K562 (cell line): ENCODE results near the gene TMEM273. TPM values are rescaled to one million over a fixed set of nuclear protein-coding genes. Genes with fewer than 3 reads are reported as not detected.

ENCODE experiments used
- ATAC-seq: fragments of 200-7000 bp; cut with Tn5 transposase; 3 replicates; pipeline ENCODE4 v1.9.1; 2020; ENCODE audit warnings: moderate library complexity
- BruUV-seq: library from RNA; stranded (reverse); fragments of 400-500 nt; replicated peaks from 2 replicates; lab custom pipeline; 2021; lab: Mats Ljungman, UMichigan
- CTCF ChIA-PET: fragments of 300-600 bp; formaldehyde crosslinking; extraction: SDS; loops from one replicate; lab custom pipeline; 2021; ENCODE audit warnings: low intra/inter-chr PET ratio; lab: Yijun Ruan, JAX
- POLR2A ChIA-PET: fragments of 300-600, 350-650 bp; sonication (Branson Sonifier 250); formaldehyde crosslinking; extraction: SDS; loops from one replicate; lab custom pipeline; 2021; ENCODE audit warnings: antibody characterized with exemption, inconsistent platforms; lab: Yijun Ruan, JAX
- DNase-seq, 4 experiments: peaks; one replicate each; pipeline versions ENCODE4 v3.0.0 to v3.0.0-alpha.2; 2011 to 2018; ENCODE audit warnings: low spot score in 3 of 4, mixed read lengths in 3 of 4; ENCODE audit errors: extremely low read depth in 1 of 4
- FAIRE-seq: peaks from 2 replicates; lab custom pipeline; 2011; peaks lifted over from hg19 to GRCh38; lab: Jason Lieb, UNC
- H2AFZ ChIP-seq: 2 replicates; pipeline ENCODE4 v1.6.0; 2011; ENCODE audit warnings: low read depth, low read length, control low read depth, inconsistent platforms
- H3K27ac ChIP-seq: fragments of 200-600 bp; 3 replicates; pipeline ENCODE4 v1.8.0; 2011; ENCODE audit warnings: low read depth, mild to moderate bottlenecking, control low read depth, inconsistent platforms, low read length, moderate library complexity, mixed read lengths; ENCODE audit errors: extremely low read depth
- H3K27me3 ChIP-seq, 2 experiments: fragments of 300-600 bp in 1 of 2; 2 replicates in 1 of 2; 3 replicates in 1 of 2; pipeline versions ENCODE4 v1.6.0 to v1.8.0; 2011; ENCODE audit warnings: inconsistent platforms in 2 of 2, low read length in 2 of 2, mild to moderate bottlenecking in 1 of 2, mixed read lengths in 1 of 2, moderate library complexity in 1 of 2; ENCODE audit not compliant: control insufficient read depth in 2 of 2, insufficient read depth in 2 of 2
- H3K36me3 ChIP-seq: fragments of 300-600 bp; 3 replicates; pipeline ENCODE4 v1.8.0; 2011; ENCODE audit warnings: mild to moderate bottlenecking, low read length, inconsistent platforms; ENCODE audit not compliant: control insufficient read depth, insufficient read depth
- H3K4me1 ChIP-seq, 2 experiments: fragments of 200-600 bp in 1 of 2; replicated peaks in 1 of 2; 2 replicates in 1 of 2; 3 replicates in 1 of 2; pipeline versions ENCODE4 v1.5.1 to v1.8.0; 2011; ENCODE audit warnings: inconsistent platforms in 2 of 2, low read length in 2 of 2, mild to moderate bottlenecking in 1 of 2, mixed read lengths in 1 of 2, moderate library complexity in 1 of 2; ENCODE audit not compliant: control insufficient read depth in 2 of 2, insufficient read depth in 2 of 2
- H3K4me2 ChIP-seq: 2 replicates; pipeline ENCODE4 v1.6.1; 2011; ENCODE audit warnings: low read length, control low read depth, inconsistent platforms, mixed read lengths; ENCODE audit not compliant: insufficient read depth
- H3K4me3 ChIP-seq: fragments of 200-600 bp; sonication (generic), shearing (Covaris generic); 2 replicates; pipeline ENCODE4 v1.5.1; 2016; ENCODE audit warnings: control low read depth, inconsistent platforms
- H3K79me2 ChIP-seq: fragments of 200-600 bp; 3 replicates; pipeline ENCODE4 v1.8.0; 2011; ENCODE audit warnings: low read length, inconsistent platforms; ENCODE audit not compliant: control insufficient read depth, insufficient read depth
- H3K9ac ChIP-seq, 2 experiments: 2 replicates each; pipeline versions ENCODE4 v1.6.0 to v1.6.1; 2011; ENCODE audit warnings: low read depth in 2 of 2, low read length in 2 of 2, control low read depth in 1 of 2, inconsistent platforms in 1 of 2, mild to moderate bottlenecking in 1 of 2, mixed read lengths in 1 of 2; ENCODE audit not compliant: insufficient read depth in 1 of 2
- H3K9me1 ChIP-seq: one replicate; pipeline ENCODE4 v1.6.0; 2011; ENCODE audit warnings: inconsistent platforms, mild to moderate bottlenecking, low read length, moderate library complexity; ENCODE audit not compliant: control insufficient read depth, insufficient read depth
- H3K9me3 ChIP-seq: replicated peaks from 2 replicates; pipeline ENCODE4 v1.5.1; 2011; ENCODE audit warnings: low read depth, low read length, inconsistent platforms; ENCODE audit not compliant: control insufficient read depth, insufficient read depth
- H4K20me1 ChIP-seq: replicated peaks from 2 replicates; pipeline ENCODE4 v1.6.1; 2011; ENCODE audit warnings: low read length, inconsistent platforms, mixed read lengths; ENCODE audit not compliant: control insufficient read depth, insufficient read depth
- CREBBP ChIP-seq: IDR thresholded peaks from one replicate; pipeline ENCODE4 v1.6.1; 2012; ENCODE audit warnings: low read depth, mild to moderate bottlenecking, control low read depth, inconsistent platforms, low read length
- KDM1A ChIP-seq, 2 experiments: fragments of 450-650 bp; IDR thresholded peaks; 2 replicates each; pipeline ENCODE4 v1.6.1; 2016; ENCODE audit warnings: mild to moderate bottlenecking in 2 of 2
- POLR2B ChIP-seq: fragments of 450-650 bp; IDR thresholded peaks from 2 replicates; pipeline ENCODE4 v1.6.1; 2018; ENCODE audit warnings: low read depth; ENCODE audit not compliant: partially characterized antibody
- WGBS: fragments of 100-300 bp; shearing (Covaris generic); methylation state at CpG from one replicate; pipeline ENCODE4 v1.1.6; 2016; ENCODE audit warnings: low coverage, mixed read lengths; ENCODE audit not compliant: insufficient coverage; ENCODE audit errors: missing lambda C conversion rate; 5-methylcytosine and 5-hydroxymethylcytosine counted together
- in situ Hi-C: fragments of 300-500 bp; cut with MboI; formaldehyde crosslinking; loops from 4 replicates; pipeline ENCODE4 v1.15.0; 2018; ENCODE audit warnings: inconsistent platforms, mixed read lengths
- intact Hi-C: fragments of 100-400 bp; cut with micrococcal nuclease; formaldehyde crosslinking; loops from 2 replicates; pipeline ENCODE4 v1.14.2; 2022
- polyA plus RNA-seq, 8 experiments: library from polyadenylated mRNA; depleted of rRNA in 4 of 8; stranded (reverse) in 5 of 8; unstranded in 3 of 8; fragments of >200 nt; fragmentation: Nextera tagmentation in 2 of 8; fragmentation: Illumina TruSeq in 1 of 8; extraction: Ambion mirVana in 2 of 8; extraction: Trizol in 1 of 8; gene quantifications; 2 replicates each; pipeline versions ENCODE4 v1.2.1 to v1.2.3, GENCODE V29; 2011 to 2014; ENCODE audit warnings: inconsistent platforms in 1 of 8, missing spikeins in 1 of 8
- total RNA-seq, 7 experiments: library from RNA; depleted of rRNA in 6 of 7; stranded (reverse); fragments of >200 nt in 6 of 7; fragmentation: Illumina TruSeq in 2 of 7; extraction: Trizol in 2 of 7; gene quantifications; 2 replicates each; pipeline versions ENCODE4 v1.2.1 to v1.2.3, GENCODE V29; 2011 to 2021; ENCODE audit warnings: low replicate concordance in 1 of 7
- TF ChIP-seq, protein P1 (sequence below): fragments of 450-650 bp; IDR thresholded peaks from 2 replicates; pipeline ENCODE4 v1.7.1; 2018; ENCODE audit warnings: mild to moderate bottlenecking, low read depth; ENCODE audit not compliant: partially characterized antibody
- TF ChIP-seq, protein P2 (sequence below): sonication (generic); formaldehyde crosslinking; IDR thresholded peaks from 2 replicates; pipeline ENCODE4 v1.8.0; 2022; ENCODE audit warnings: mild to moderate bottlenecking, low read depth, missing genetic modification reagents

Gene TMEM273
- total and polyA plus RNA-seq, 9 of the 15 experiments (the other 6 are each of a cell fraction or from before 2014, with no cell fraction given), result 39.2 to 131 (median 95.6) TPM

DNA sequence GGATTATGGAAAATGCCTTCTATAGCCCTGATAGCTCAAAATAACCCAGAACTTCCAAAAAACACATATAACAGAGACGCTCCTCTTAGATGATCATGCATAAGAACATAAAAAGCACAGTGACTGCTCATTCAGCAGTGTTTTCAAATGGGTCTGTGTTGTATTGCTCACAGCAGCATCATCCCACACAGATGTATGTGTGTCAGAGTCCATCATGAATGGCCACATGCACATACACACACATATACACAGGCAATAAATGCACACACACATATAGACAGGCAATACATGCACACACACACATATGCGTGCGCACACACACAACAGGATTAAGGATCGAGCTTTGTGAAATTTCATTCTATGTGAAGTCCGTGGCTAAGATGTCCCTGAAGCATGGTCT is 26.1 kb downstream of the TMEM273 start:
- CTCF ChIA-PET, result interaction anchor here (2.9 kb wide), 1 partner anchor 181 kb away, joined by 11 read pairs; no protein-coding TSS in a partner anchor
- no peak for ATAC-seq
- in situ Hi-C loops, result no loop called here

More for the DNA sequence above, 26.1 kb downstream of the TMEM273 start:
- Histone ChIP-seq H3K4me3 (no peak overlapping the region), H3K4me2 (peak overlapping the region; percentile 63), H3K4me1 (peaks cover 56 to 74% of the 10 kb centered on the region in 2 experiments), H3K9me1 (peaks cover under 1% of the 10 kb centered on the region), H2AFZ (peak overlapping the region; percentile 78; the same call in 1 of the 2 replicates), H3K27me3 (no peaks in the 10 kb centered on the region), H3K27ac (peak overlapping the region; percentile 66; the same call in 2 of the 3 replicates), H3K9me3 (no peaks in the 10 kb centered on the region), H3K36me3 (peaks cover 79% of the 10 kb centered on the region), H4K20me1 (no peaks in the 10 kb centered on the region), H3K79me2 (peaks cover 6% of the 10 kb centered on the region; the same call in 1 of the 3 replicates)
- no peak for DNase-seq
- intact Hi-C loops, result loop anchor here (5.0 kb wide), 3 partner anchors 160 to 350 kb away; no protein-coding TSS in a partner anchor
- BruUV-seq, result no TSS peak
- POLR2A ChIA-PET, result interaction anchor here (0.7 to 2.3 kb wide), 6 partner anchors 9 to 137 kb away, joined by 3 to 30 read pairs (median 6); partner anchors contain the start of gene C10orf71
- 73% methylated on average over 5 of the region's 5 CpGs for WGBS
- TF ChIP-seq, protein P1, sequence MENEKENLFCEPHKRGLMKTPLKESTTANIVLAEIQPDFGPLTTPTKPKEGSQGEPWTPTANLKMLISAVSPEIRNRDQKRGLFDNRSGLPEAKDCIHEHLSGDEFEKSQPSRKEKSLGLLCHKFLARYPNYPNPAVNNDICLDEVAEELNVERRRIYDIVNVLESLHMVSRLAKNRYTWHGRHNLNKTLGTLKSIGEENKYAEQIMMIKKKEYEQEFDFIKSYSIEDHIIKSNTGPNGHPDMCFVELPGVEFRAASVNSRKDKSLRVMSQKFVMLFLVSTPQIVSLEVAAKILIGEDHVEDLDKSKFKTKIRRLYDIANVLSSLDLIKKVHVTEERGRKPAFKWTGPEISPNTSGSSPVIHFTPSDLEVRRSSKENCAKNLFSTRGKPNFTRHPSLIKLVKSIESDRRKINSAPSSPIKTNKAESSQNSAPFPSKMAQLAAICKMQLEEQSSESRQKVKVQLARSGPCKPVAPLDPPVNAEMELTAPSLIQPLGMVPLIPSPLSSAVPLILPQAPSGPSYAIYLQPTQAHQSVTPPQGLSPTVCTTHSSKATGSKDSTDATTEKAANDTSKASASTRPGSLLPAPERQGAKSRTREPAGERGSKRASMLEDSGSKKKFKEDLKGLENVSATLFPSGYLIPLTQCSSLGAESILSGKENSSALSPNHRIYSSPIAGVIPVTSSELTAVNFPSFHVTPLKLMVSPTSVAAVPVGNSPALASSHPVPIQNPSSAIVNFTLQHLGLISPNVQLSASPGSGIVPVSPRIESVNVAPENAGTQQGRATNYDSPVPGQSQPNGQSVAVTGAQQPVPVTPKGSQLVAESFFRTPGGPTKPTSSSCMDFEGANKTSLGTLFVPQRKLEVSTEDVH, result no peak
- TF ChIP-seq KDM1A (IDR thresholded peaks at IDR 0.05) (peak in 1 of 2 experiments; percentile 82; a peak in 2 of 4 replicates), CREBBP (peak; percentile 80), POLR2B (peak; percentile 13)
- TF ChIP-seq, protein P2, sequence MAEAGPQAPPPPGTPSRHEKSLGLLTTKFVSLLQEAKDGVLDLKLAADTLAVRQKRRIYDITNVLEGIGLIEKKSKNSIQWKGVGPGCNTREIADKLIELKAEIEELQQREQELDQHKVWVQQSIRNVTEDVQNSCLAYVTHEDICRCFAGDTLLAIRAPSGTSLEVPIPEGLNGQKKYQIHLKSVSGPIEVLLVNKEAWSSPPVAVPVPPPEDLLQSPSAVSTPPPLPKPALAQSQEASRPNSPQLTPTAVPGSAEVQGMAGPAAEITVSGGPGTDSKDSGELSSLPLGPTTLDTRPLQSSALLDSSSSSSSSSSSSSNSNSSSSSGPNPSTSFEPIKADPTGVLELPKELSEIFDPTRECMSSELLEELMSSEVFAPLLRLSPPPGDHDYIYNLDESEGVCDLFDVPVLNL (CRISPR knock-in tag), result peak; percentile 58; the same call in 1 of the 2 replicates
- TF ChIP-seq, all 486 proteins: peak for 4
- no peak for FAIRE-seq
- peak overlapping the region in 1 of 2 experiments; percentile 13; a peak in 1 of 4 replicates for H3K9ac ChIP-seq
